Nephron (organoid): ENCODE measurements around the gene TNIK.

ENCODE experiments used
- H3K27ac Mint-ChIP-seq, 3 experiments: 2 replicates each; pipeline ENCODE4 v1.8.0; 2020; ENCODE audit warnings: mixed read lengths in 3 of 3, mild to moderate bottlenecking in 2 of 3, moderate library complexity in 1 of 3
- H3K27me3 Mint-ChIP-seq: 2 replicates; pipeline ENCODE4 v1.8.0; 2021; ENCODE audit warnings: low read depth, mild to moderate bottlenecking, moderate library complexity, mixed read lengths
- H3K36me3 Mint-ChIP-seq: 2 replicates; pipeline ENCODE4 v1.8.0; 2020; ENCODE audit warnings: low read depth, mixed read lengths
- H3K4me1 Mint-ChIP-seq: 2 replicates; pipeline ENCODE4 v1.8.0; 2020; ENCODE audit warnings: mixed read lengths
- H3K4me3 Mint-ChIP-seq, 3 experiments: 2 replicates each; pipeline ENCODE4 v1.8.0; 2020; ENCODE audit warnings: mild to moderate bottlenecking in 3 of 3, mixed read lengths in 3 of 3, moderate library complexity in 2 of 3
- H3K9me3 Mint-ChIP-seq: 2 replicates; pipeline ENCODE4 v1.8.0; 2020; ENCODE audit warnings: mixed read lengths
- CTCF ChIP-seq, 3 experiments: fragments of 200-600 bp; sonication (generic); IDR thresholded peaks; one replicate each; pipeline ENCODE4 v1.5.0; 2021; ENCODE audit warnings: antibody characterized with exemption in 3 of 3; ENCODE audit not compliant: unreplicated experiment in 3 of 3

TNIK gene

GRCh38 chr3:171049861-171050444 is 410.3 kb downstream of the TNIK start:
- Mint-ChIP-seq H3K36me3 (no peaks in the 10 kb centered on the region), H3K27ac (no peak overlapping the region), H3K4me3 (no peak overlapping the region), H3K27me3 (no peaks in the 10 kb centered on the region), H3K4me1 (no peaks in the 10 kb centered on the region), H3K9me3 (no peaks in the 10 kb centered on the region)
- TF ChIP-seq CTCF (IDR thresholded peaks at IDR 0.05; ENCODE audit: unreplicated experiment in 3 of 3): peak; percentile 36 to 58 (median 36)

- Mint-ChIP-seq H3K27me3 (no peaks in the 10 kb centered on the region), H3K36me3 (no peaks in the 10 kb centered on the region), H3K27ac (no peak overlapping the region), H3K4me3 (no peak overlapping the region), H3K9me3 (no peaks in the 10 kb centered on the region), H3K4me1 (no peaks in the 10 kb centered on the region)
- no peak for TF ChIP-seq CTCF (IDR thresholded peaks at IDR 0.05; ENCODE audit: unreplicated experiment in 3 of 3)
Measured at GRCh38 chr3:171046760-171047159, 413.4 kb downstream of the TNIK start.

- no peak for TF ChIP-seq CTCF (IDR thresholded peaks at IDR 0.05; ENCODE audit: unreplicated experiment in 3 of 3)
- Mint-ChIP-seq H3K27ac (peak overlapping the region; percentile 64 to 83 (median 66)), H3K9me3 (no peaks in the 10 kb centered on the region), H3K27me3 (no peaks in the 10 kb centered on the region), H3K4me1 (no peaks in the 10 kb centered on the region), H3K36me3 (no peaks in the 10 kb centered on the region), H3K4me3 (no peak overlapping the region)
Measured at GRCh38 chr3:171044835-171045793, 415.1 kb downstream of the TNIK start.

- Mint-ChIP-seq H3K4me1 (no peaks in the 10 kb centered on the region), H3K36me3 (no peaks in the 10 kb centered on the region), H3K27me3 (no peaks in the 10 kb centered on the region), H3K4me3 (no peak overlapping the region), H3K9me3 (no peaks in the 10 kb centered on the region), H3K27ac (no peak overlapping the region)
- TF ChIP-seq CTCF (IDR thresholded peaks at IDR 0.05; ENCODE audit: unreplicated experiment in 3 of 3): no peak
Measured at GRCh38 chr3:171044384-171044783, 415.8 kb downstream of the TNIK start.

- H3K9me3 Mint-ChIP-seq: no peaks in the 10 kb centered on the region
- no peaks in the 10 kb centered on the region for H3K27me3 Mint-ChIP-seq
- H3K36me3 Mint-ChIP-seq: no peaks in the 10 kb centered on the region
- H3K27ac Mint-ChIP-seq: no peak overlapping the region
- H3K4me3 Mint-ChIP-seq: no peak overlapping the region
- no peak for TF ChIP-seq CTCF (IDR thresholded peaks at IDR 0.05; ENCODE audit: unreplicated experiment in 3 of 3)
- H3K4me1 Mint-ChIP-seq: peaks cover 6% of the 10 kb centered on the region
Measured at GRCh38 chr3:171039674-171040073, 420.5 kb downstream of the TNIK start.
